A549 (cell line): ENCODE results near the gene ST8SIA1. TPM values are rescaled to one million over a fixed set of nuclear protein-coding genes. Genes with fewer than 3 reads are reported as not detected.

Source experiments
- ATAC-seq, 2 experiments: fragments of 200-7000 bp in 1 of 2; fragments of >200 bp in 1 of 2; cut with Nextera tagmentation in 1 of 2; cut with Tn5 transposase in 1 of 2; 3 replicates each; pipeline versions ENCODE4 v1.8.0 to v1.9.1; 2018 to 2020; ENCODE audit warnings: mild to moderate bottlenecking in 1 of 2, moderate library complexity in 1 of 2
- CTCF ChIA-PET: fragments of 300-600 bp; sonication (Branson Sonifier 250); formaldehyde crosslinking; extraction: SDS; loops from one replicate; lab custom pipeline; 2021; ENCODE audit warnings: antibody characterized with exemption, inconsistent platforms; lab: Yijun Ruan, JAX
- POLR2A ChIA-PET: fragments of 350-600 bp; formaldehyde crosslinking; extraction: SDS; loops from one replicate; lab custom pipeline; 2021; ENCODE audit warnings: antibody characterized with exemption, inconsistent platforms; lab: Yijun Ruan, JAX
- DNase-seq, 2 experiments: peaks; one replicate each; pipeline versions ENCODE4 v3.0.0 to v3.0.0-alpha.2; 2011 to 2016; ENCODE audit warnings: low read depth in 1 of 2, low spot score in 1 of 2
- FAIRE-seq: peaks from 2 replicates; lab custom pipeline; 2011; peaks lifted over from hg19 to GRCh38; lab: Jason Lieb, UNC
- H3K27ac ChIP-seq, 2 experiments: fragments of >200 bp; sonication (Bioruptor Twin); formaldehyde crosslinking; 3 replicates each; pipeline ENCODE4 v1.5.1; 2016 to 2017
- H3K4me1 ChIP-seq: fragments of >200 bp; sonication (Bioruptor Twin); formaldehyde crosslinking; 3 replicates; pipeline ENCODE4 v1.6.1; 2016
- H3K4me2 ChIP-seq: fragments of >200 bp; sonication (Bioruptor Twin); formaldehyde crosslinking; 3 replicates; pipeline ENCODE4 v1.6.1; 2016
- H3K4me3 ChIP-seq: fragments of >200 bp; sonication (Bioruptor Twin); formaldehyde crosslinking; 3 replicates; pipeline ENCODE4 v1.5.1; 2016
- H3K9me3 ChIP-seq: fragments of >200 bp; sonication (Bioruptor Twin); formaldehyde crosslinking; 3 replicates; pipeline ENCODE4 v1.6.1; 2016
- BCL3 ChIP-seq: fragments of >200 bp; sonication (Bioruptor Twin); formaldehyde crosslinking; IDR thresholded peaks from 3 replicates; pipeline ENCODE4 v1.6.1; 2016
- CBX2 ChIP-seq: fragments of 200-600 bp; sonication (generic); IDR thresholded peaks from 2 replicates; pipeline ENCODE4 v1.6.1; 2016; ENCODE audit warnings: low read depth, mild to moderate bottlenecking, borderline replicate concordance
- CBX8 ChIP-seq: fragments of 200-600 bp; sonication (generic); IDR thresholded peaks from 2 replicates; pipeline ENCODE4 v1.6.1; 2016
- CEBPB ChIP-seq, 2 experiments: fragments of >200 bp in 1 of 2; sonication (Bioruptor Twin) in 1 of 2; formaldehyde crosslinking in 1 of 2; IDR thresholded peaks; 2 replicates each; pipeline ENCODE4 v1.6.1; 2012 to 2016
- CHD2 ChIP-seq: fragments of 150-350 bp; IDR thresholded peaks from 2 replicates; pipeline ENCODE4 v1.6.1; 2014; ENCODE audit warnings: low read length; ENCODE audit not compliant: partially characterized antibody
- E2F6 ChIP-seq: IDR thresholded peaks from 2 replicates; pipeline ENCODE4 v1.6.1; 2012; ENCODE audit warnings: low read depth, borderline replicate concordance
- EHF ChIP-seq: fragments of 250-450 bp; sonication (Bioruptor Pico); IDR thresholded peaks from 2 replicates; pipeline ENCODE4 v1.5.0; 2020; ENCODE audit warnings: mild to moderate bottlenecking
- EHMT2 ChIP-seq: fragments of 200-600 bp; sonication (generic); IDR thresholded peaks from 2 replicates; pipeline ENCODE4 v1.6.1; 2016; ENCODE audit warnings: antibody characterized with exemption, low read depth, mild to moderate bottlenecking, moderate library complexity
- ELK1 ChIP-seq: fragments of 150-350 bp; IDR thresholded peaks from 2 replicates; pipeline ENCODE4 v1.6.1; 2014; ENCODE audit warnings: low read depth, mild to moderate bottlenecking, low read length
- EP300 ChIP-seq, 2 experiments: fragments of >200 bp; sonication (Bioruptor Twin); formaldehyde crosslinking; IDR thresholded peaks; 2 replicates in 1 of 2; 3 replicates in 1 of 2; pipeline ENCODE4 v1.6.1; 2016 to 2017
- FOSL2 ChIP-seq, 2 experiments: fragments of 450-650 bp in 1 of 2; fragments of >200 bp in 1 of 2; sonication (Bioruptor Twin) in 1 of 2; formaldehyde crosslinking; IDR thresholded peaks; 2 replicates each; pipeline versions ENCODE4 v1.5.0 to v1.6.1; 2016 to 2020; ENCODE audit warnings: mild to moderate bottlenecking in 1 of 2, moderate library complexity in 1 of 2
- HES2 ChIP-seq: fragments of >200 bp; sonication (Bioruptor Twin); formaldehyde crosslinking; IDR thresholded peaks from 2 replicates; pipeline ENCODE4 v1.6.1; 2016
- HOXB5 ChIP-seq: fragments of 250-450 bp; sonication (Bioruptor Pico); IDR thresholded peaks from 2 replicates; pipeline ENCODE4 v1.5.0; 2020; ENCODE audit warnings: mild to moderate bottlenecking, moderate library complexity
- JUNB ChIP-seq: fragments of >200 bp; sonication (Bioruptor Twin); formaldehyde crosslinking; IDR thresholded peaks from 2 replicates; pipeline ENCODE4 v1.6.1; 2016
- MYC ChIP-seq: IDR thresholded peaks from 2 replicates; pipeline ENCODE4 v1.6.1; 2012; ENCODE audit warnings: mild to moderate bottlenecking, inconsistent platforms, low read length, improper control_type of control experiment, borderline replicate concordance
- PBX3 ChIP-seq: IDR thresholded peaks from 2 replicates; pipeline ENCODE4 v1.6.1; 2012
- POLR2A ChIP-seq: IDR thresholded peaks from 2 replicates; pipeline ENCODE4 v1.6.1; 2012; ENCODE audit warnings: mild to moderate bottlenecking, low read length
- RAD21 ChIP-seq, 2 experiments: fragments of >200 bp in 1 of 2; sonication (Bioruptor Twin) in 1 of 2; formaldehyde crosslinking in 1 of 2; IDR thresholded peaks in 1 of 2; conservative IDR thresholded peaks in 1 of 2; 2 replicates in 1 of 2; 3 replicates in 1 of 2; pipeline ENCODE4 v1.6.1; 2012 to 2018; ENCODE audit warnings: inconsistent platforms in 1 of 2
- REST ChIP-seq: fragments of 200-600 bp; sonication (generic); IDR thresholded peaks from 2 replicates; pipeline ENCODE4 v1.6.1; 2016; ENCODE audit warnings: antibody characterized with exemption, mild to moderate bottlenecking, moderate library complexity
- RNF2 ChIP-seq: fragments of 200-600 bp; sonication (generic); IDR thresholded peaks from 2 replicates; pipeline ENCODE4 v1.6.1; 2016; ENCODE audit warnings: low read depth, mild to moderate bottlenecking, antibody characterized with exemption, moderate library complexity, borderline replicate concordance
- SMC3 ChIP-seq: fragments of >200 bp; sonication (Bioruptor Twin); formaldehyde crosslinking; IDR thresholded peaks from 3 replicates; pipeline ENCODE4 v1.6.1; 2018; ENCODE audit warnings: inconsistent platforms
- ZC3H11A ChIP-seq: fragments of 450-650 bp; IDR thresholded peaks from 2 replicates; pipeline ENCODE4 v1.6.1; 2014; ENCODE audit warnings: antibody characterized with exemption, mild to moderate bottlenecking
- ZNF302 ChIP-seq: fragments of 250-450 bp; sonication (Bioruptor Pico); IDR thresholded peaks from 2 replicates; pipeline ENCODE4 v1.9.0; 2021; ENCODE audit warnings: inconsistent platforms, mild to moderate bottlenecking, moderate library complexity
- WGBS: methylation state at CpG from one replicate; pipeline ENCODE4 v1.1.6; 2017; ENCODE audit errors: missing lambda C conversion rate; 5-methylcytosine and 5-hydroxymethylcytosine counted together
- polyA plus RNA-seq, 4 experiments: library from polyadenylated mRNA; depleted of rRNA in 3 of 4; stranded (reverse); fragments of >200 nt; fragmentation: RNase III in 1 of 4; extraction: RNeasy Plus Mini Kit Qiagen cat#74134 plus additional on column Dnase treatment in 1 of 4; gene quantifications; 2 replicates in 3 of 4; 3 replicates in 1 of 4; pipeline ENCODE4 v1.2.3, GENCODE V29; 2011 to 2017

The ST8SIA1 gene
- polyA plus RNA-seq, 2 of the 4 experiments (the other 2 are of a cell fraction) = 0.41 to 1.1 TPM

GRCh38 chr12:22229652-22230279 is 104.7 kb downstream of the ST8SIA1 start:
- Histone ChIP-seq H3K4me2 (peak overlapping the region; percentile 55), H3K27ac (peak overlapping the region; percentile 68 to 82), H3K4me3 (no peak overlapping the region), H3K9me3 (no peaks in the 10 kb centered on the region), H3K4me1 (peaks cover 28% of the 10 kb centered on the region)
- FAIRE-seq (no peak), ATAC-seq (peak; percentile 66 to 81), DNase-seq (peak in 1 of 2 experiments; percentile 52)
- TF ChIP-seq CBX8 = no peak
- TF ChIP-seq EP300 (IDR thresholded peaks at IDR 0.05) = peak; percentile 45 to 46; a peak in 2 of 5 replicates
- TF ChIP-seq HES2 = peak; percentile 92
- TF ChIP-seq BCL3 = peak; percentile 82; the same call in 2 of the 3 replicates
- TF ChIP-seq HOXB5 (CRISPR knock-in tag) = no peak
- TF ChIP-seq RAD21 (conservative IDR thresholded peaks at IDR 0.05 in 1 of 2, IDR thresholded peaks at IDR 0.05 in 1 of 2) = no peak; a peak in 1 of 5 replicates
- TF ChIP-seq PBX3 = no peak
- no peak for TF ChIP-seq REST
- no peak for TF ChIP-seq EHF (CRISPR knock-in tag)
- no peak for TF ChIP-seq ELK1
- TF ChIP-seq MYC = no peak
- TF ChIP-seq E2F6 = no peak
- peak; percentile 58 to 94 for TF ChIP-seq CEBPB (IDR thresholded peaks at IDR 0.05)
- no peak for TF ChIP-seq RNF2
- no peak for TF ChIP-seq FOSL2 (IDR thresholded peaks at IDR 0.05)
- no peak for TF ChIP-seq FOSL2 (CRISPR knock-in tag; IDR thresholded peaks at IDR 0.05)
- no peak for TF ChIP-seq EHMT2
- peak; percentile 66; the same call in 1 of the 2 replicates for TF ChIP-seq JUNB
- no peak for TF ChIP-seq ZNF302 (CRISPR knock-in tag)
- no peak for TF ChIP-seq CHD2
- no peak for TF ChIP-seq POLR2A
- no peak for TF ChIP-seq SMC3
- no peak for TF ChIP-seq CBX2
- no peak for TF ChIP-seq ZC3H11A
- 3% methylated on average over 2 of the region's 2 CpGs for WGBS
- POLR2A ChIA-PET = interaction anchor here (0.6 to 1.7 kb wide), 3 partner anchors 46 to 153 kb away, joined by 3 to 9 read pairs (median 3); no protein-coding TSS in a partner anchor
- CTCF ChIA-PET = interaction anchor here (0.7 to 1.7 kb wide), 3 partner anchors 100 to 213 kb away, joined by 3 to 4 read pairs (median 3); no protein-coding TSS in a partner anchor
